Measurements from ENCODE around the gene BSN.

Gene BSN

GRCh38 chr3:49712631-49713317 is 158.5 kb downstream of the BSN start:
- TF ChIP-seq CTCF (conservative IDR thresholded peaks at IDR 0.05; ENCODE audit: control insufficient read depth, insufficient read depth, low read depth, low read length): no peak
- DNase-seq (ENCODE audit: low read depth): no peak
- H3K4me3 ChIP-seq (ENCODE audit: control insufficient read depth, low read depth, low read length): no peak overlapping the region

DNA sequence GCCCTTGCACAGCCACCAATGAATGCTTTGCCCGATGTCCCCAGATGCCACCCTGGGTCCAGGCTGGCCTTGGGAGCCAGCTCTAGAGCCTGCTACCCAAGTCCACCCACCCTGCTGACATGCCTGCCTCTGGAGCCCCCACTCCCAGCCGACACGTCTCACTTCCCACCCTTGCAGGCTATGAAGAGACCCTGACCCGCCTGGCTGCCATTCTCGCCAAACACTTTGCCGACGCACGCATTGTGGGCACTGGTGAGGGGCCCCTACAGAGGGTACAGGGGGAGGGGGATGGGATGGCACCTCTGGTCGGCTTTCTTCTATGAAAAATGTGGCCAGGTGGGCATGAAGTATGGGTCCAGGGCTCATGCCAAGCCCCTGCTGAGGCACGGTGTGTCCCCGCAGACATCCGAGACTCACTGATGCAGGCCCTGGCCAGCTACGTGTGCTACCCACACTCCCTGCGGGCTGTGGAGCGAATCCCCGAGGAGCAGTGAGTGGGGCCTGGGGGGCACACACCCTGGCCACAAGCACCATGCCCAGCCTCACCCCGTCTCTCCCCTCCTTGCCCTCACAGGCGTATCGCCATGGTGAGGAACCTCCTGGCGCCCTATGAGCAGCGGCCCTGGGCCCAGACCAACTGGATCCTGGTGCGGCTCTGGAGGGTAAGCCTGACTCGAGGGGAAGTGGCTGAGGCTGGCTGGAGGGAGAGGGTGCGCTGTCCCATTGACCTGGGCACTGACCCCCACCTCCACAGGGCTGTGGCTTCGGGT is 159.2 kb downstream of the BSN start:
- no peak overlapping the region for H3K4me3 ChIP-seq (ENCODE audit: control insufficient read depth, low read depth, low read length)
- no peak for TF ChIP-seq CTCF (conservative IDR thresholded peaks at IDR 0.05; ENCODE audit: control insufficient read depth, insufficient read depth, low read depth, low read length)
- no peak for DNase-seq (ENCODE audit: low read depth)

DNA sequence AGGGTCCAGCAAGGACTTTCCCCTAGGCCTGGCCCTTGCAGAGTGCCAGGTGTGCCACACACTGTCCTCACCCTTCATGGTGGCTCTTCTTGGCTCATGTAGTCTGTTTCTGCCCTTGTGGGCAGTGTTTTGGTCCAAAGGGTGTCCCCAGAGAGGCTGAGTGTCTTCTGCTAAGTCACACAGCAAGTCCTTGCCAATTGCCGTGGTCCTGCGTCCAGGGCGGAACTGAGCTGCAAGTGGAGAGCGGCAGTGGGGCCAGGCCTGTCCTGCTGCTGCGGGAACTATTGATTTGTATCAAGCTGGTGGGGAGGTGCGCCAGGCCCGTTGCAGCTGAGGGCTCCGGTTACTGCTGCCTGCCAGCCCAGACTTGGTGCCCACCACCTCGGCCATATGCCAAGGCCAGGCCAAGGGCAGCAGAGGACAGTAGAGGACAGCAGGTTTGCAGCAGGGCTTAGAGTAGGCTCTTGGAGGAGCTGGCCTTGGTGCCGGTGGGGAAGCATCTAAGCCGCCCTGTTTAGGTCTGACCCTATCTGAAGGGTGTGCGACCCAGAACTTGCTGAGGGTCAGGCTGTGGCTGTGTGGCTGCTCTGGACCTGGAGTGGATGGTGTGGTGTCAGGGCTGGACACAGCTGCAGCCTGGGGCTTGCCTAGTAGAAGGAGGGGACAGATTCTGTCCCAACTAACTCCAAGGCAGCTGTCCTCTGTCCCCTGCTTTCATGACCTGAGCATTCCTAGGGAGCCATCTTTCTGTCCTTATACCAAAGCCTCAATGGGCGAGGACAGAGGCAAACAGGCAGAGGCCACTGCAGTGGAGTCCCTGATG is 160.7 kb downstream of the BSN start:
- H3K4me3 ChIP-seq (ENCODE audit: control insufficient read depth, low read depth, low read length): no peak overlapping the region
- no peak for TF ChIP-seq CTCF (conservative IDR thresholded peaks at IDR 0.05; ENCODE audit: control insufficient read depth, insufficient read depth, low read depth, low read length)
- DNase-seq (ENCODE audit: low read depth): no peak

GRCh38 chr3:49715611-49716121 is 161.4 kb downstream of the BSN start:
- no peak for TF ChIP-seq CTCF (conservative IDR thresholded peaks at IDR 0.05; ENCODE audit: control insufficient read depth, insufficient read depth, low read depth, low read length)
- no peak for DNase-seq (ENCODE audit: low read depth)
- H3K4me3 ChIP-seq (ENCODE audit: control insufficient read depth, low read depth, low read length): no peak overlapping the region

- no peak overlapping the region for H3K4me3 ChIP-seq (ENCODE audit: control insufficient read depth, low read depth, low read length)
- DNase-seq (ENCODE audit: low read depth): no peak
- no peak for TF ChIP-seq CTCF (conservative IDR thresholded peaks at IDR 0.05; ENCODE audit: control insufficient read depth, insufficient read depth, low read depth, low read length)
Measured at GRCh38 chr3:49716169-49716568, 161.9 kb downstream of the BSN start.

- DNase-seq (ENCODE audit: low read depth): no peak
- no peak for TF ChIP-seq CTCF (conservative IDR thresholded peaks at IDR 0.05; ENCODE audit: control insufficient read depth, insufficient read depth, low read depth, low read length)
- H3K4me3 ChIP-seq (ENCODE audit: control insufficient read depth, low read depth, low read length): no peak overlapping the region
Measured at GRCh38 chr3:49716691-49717210, 162.5 kb downstream of the BSN start.

Data from fibroblast of mammary gland (primary cell).